ENCODE data around the gene RFTN1. TPM values are rescaled to one million over a fixed set of nuclear protein-coding genes. Genes with fewer than 3 reads are reported as not detected.

Gene RFTN1
- total and polyA plus RNA-seq, 2 donors (not counting 1 experiment from before 2014, with no cell fraction given): 32.4 to 156 TPM

- Histone ChIP-seq H3K9ac (ENCODE audit: low read length) (no peak overlapping the region), H3K4me2 (replicated peaks; ENCODE audit: low read depth, low read length, poor library complexity, severe bottlenecking) (no peak overlapping the region), H3K27me3 (replicated peaks in 1 of 4; ENCODE audit: control extremely low read depth in 1 of 4, control insufficient read depth in 3 of 4, insufficient read depth in 4 of 4, low read length in 3 of 4) (no peaks in the 10 kb centered on the region), H4K20me1 (ENCODE audit: control insufficient read depth, insufficient read depth, low read length, poor library complexity, severe bottlenecking) (no peaks in the 10 kb centered on the region), H3K36me3 (replicated peaks in 1 of 2; ENCODE audit: control extremely low read depth in 1 of 2, control insufficient read depth in 1 of 2, extremely low read depth in 1 of 2, insufficient read depth in 2 of 2, low read length in 1 of 2) (no peaks in the 10 kb centered on the region), H3K4me3 (ENCODE audit: control extremely low read depth in 1 of 5, extremely low read depth in 1 of 5, insufficient read depth in 1 of 5, low read depth in 2 of 5, low read length in 4 of 5) (no peak overlapping the region), H3K4me1 (ENCODE audit: control insufficient read depth in 2 of 2, insufficient read depth in 2 of 2, low read length in 2 of 2) (peaks cover 52 to 55% of the 10 kb centered on the region in 2 donors), H3K79me2 (ENCODE audit: control insufficient read depth, insufficient read depth, low read length) (peaks cover 7% of the 10 kb centered on the region), H2AFZ (ENCODE audit: insufficient read depth, low read depth, low read length, poor library complexity, severe bottlenecking) (no peak overlapping the region), H3K9me3 (ENCODE audit: control extremely low read depth in 1 of 3, control insufficient read depth in 2 of 3, insufficient read depth in 1 of 3, low read length in 2 of 3) (peaks cover 0 to 13% (median 9%) of the 10 kb centered on the region in 3 donors), H3K27ac (ENCODE audit: low read length in 2 of 2) (no peak overlapping the region)
- DNase-seq: no peak
- TF ChIP-seq CTCF (IDR thresholded peaks at IDR 0.05): no peak
- no peak for TF ChIP-seq EZH2 (IDR thresholded peaks at IDR 0.05; ENCODE audit: borderline replicate concordance, insufficient read depth, low read depth, low read length, poor library complexity, severe bottlenecking)
- ChIA-PET CTCF (interaction anchor here (1.4 to 5.4 kb wide), 3 partner anchors 8 to 233 kb away, joined by 3 to 44 read pairs (median 9); no protein-coding TSS in a partner anchor), POLR2A (no interaction called here)
- H3K9me3 Mint-ChIP-seq (ENCODE audit: insufficient read depth): peaks cover 4% of the 10 kb centered on the region
- no peak overlapping the region for H3K27ac Mint-ChIP-seq
- no peak for ATAC-seq (ENCODE audit: low read depth)
- no peak overlapping the region for H3K4me3 Mint-ChIP-seq
- intact Hi-C loops (cut with micrococcal nuclease): no loop called here
- 100% methylated on average over 1 of the region's 2 CpGs for WGBS (ENCODE audit: insufficient coverage)
- H3K4me1 Mint-ChIP-seq: peaks cover 53% of the 10 kb centered on the region
- no peaks in the 10 kb centered on the region for H3K27me3 Mint-ChIP-seq
Measured at GRCh38 chr3:16524196-16524595, 10.7 kb upstream of the RFTN1 start.

GRCh38 chr3:16523778-16524177, 10.3 kb upstream of the RFTN1 start:
- no peak for DNase-seq
- Histone ChIP-seq H2AFZ (ENCODE audit: insufficient read depth, low read depth, low read length, poor library complexity, severe bottlenecking) (no peak overlapping the region), H3K9me3 (ENCODE audit: control extremely low read depth in 1 of 3, control insufficient read depth in 2 of 3, insufficient read depth in 1 of 3, low read length in 2 of 3) (peaks cover 0 to 13% (median 9%) of the 10 kb centered on the region in 3 donors), H3K4me2 (replicated peaks; ENCODE audit: low read depth, low read length, poor library complexity, severe bottlenecking) (no peak overlapping the region), H3K27ac (ENCODE audit: low read length in 2 of 2) (no peak overlapping the region), H3K79me2 (ENCODE audit: control insufficient read depth, insufficient read depth, low read length) (peaks cover 5% of the 10 kb centered on the region), H3K27me3 (replicated peaks in 1 of 4; ENCODE audit: control extremely low read depth in 1 of 4, control insufficient read depth in 3 of 4, insufficient read depth in 4 of 4, low read length in 3 of 4) (no peaks in the 10 kb centered on the region), H3K4me3 (ENCODE audit: control extremely low read depth in 1 of 5, extremely low read depth in 1 of 5, insufficient read depth in 1 of 5, low read depth in 2 of 5, low read length in 4 of 5) (no peak overlapping the region), H3K36me3 (replicated peaks in 1 of 2; ENCODE audit: control extremely low read depth in 1 of 2, control insufficient read depth in 1 of 2, extremely low read depth in 1 of 2, insufficient read depth in 2 of 2, low read length in 1 of 2) (no peaks in the 10 kb centered on the region), H3K4me1 (ENCODE audit: control insufficient read depth in 2 of 2, insufficient read depth in 2 of 2, low read length in 2 of 2) (peaks cover 53 to 59% of the 10 kb centered on the region in 2 donors), H4K20me1 (ENCODE audit: control insufficient read depth, insufficient read depth, low read length, poor library complexity, severe bottlenecking) (no peaks in the 10 kb centered on the region), H3K9ac (ENCODE audit: low read length) (no peak overlapping the region)
- intact Hi-C loops (cut with micrococcal nuclease): no loop called here
- H3K4me3 Mint-ChIP-seq: no peak overlapping the region
- H3K27ac Mint-ChIP-seq: no peak overlapping the region
- H3K4me1 Mint-ChIP-seq: peaks cover 55% of the 10 kb centered on the region
- 100% methylated on average over 1 of the region's 2 CpGs for WGBS (ENCODE audit: insufficient coverage)
- ChIA-PET POLR2A (no interaction called here), CTCF (interaction anchor here (1.4 to 5.4 kb wide), 3 partner anchors 8 to 233 kb away, joined by 3 to 44 read pairs (median 9); no protein-coding TSS in a partner anchor)
- H3K27me3 Mint-ChIP-seq: no peaks in the 10 kb centered on the region
- H3K9me3 Mint-ChIP-seq (ENCODE audit: insufficient read depth): peaks cover 4% of the 10 kb centered on the region
- TF ChIP-seq CTCF (IDR thresholded peaks at IDR 0.05): no peak
- no peak for TF ChIP-seq EZH2 (IDR thresholded peaks at IDR 0.05; ENCODE audit: borderline replicate concordance, insufficient read depth, low read depth, low read length, poor library complexity, severe bottlenecking)
- ATAC-seq (ENCODE audit: low read depth): no peak
